ENCODE results near the gene TMBIM1. TPM values are rescaled to one million over a fixed set of nuclear protein-coding genes. Genes with fewer than 3 reads are reported as not detected.

Gene TMBIM1
- total RNA-seq, 1 experiment from 2014 or later: 70.5 TPM

DNA sequence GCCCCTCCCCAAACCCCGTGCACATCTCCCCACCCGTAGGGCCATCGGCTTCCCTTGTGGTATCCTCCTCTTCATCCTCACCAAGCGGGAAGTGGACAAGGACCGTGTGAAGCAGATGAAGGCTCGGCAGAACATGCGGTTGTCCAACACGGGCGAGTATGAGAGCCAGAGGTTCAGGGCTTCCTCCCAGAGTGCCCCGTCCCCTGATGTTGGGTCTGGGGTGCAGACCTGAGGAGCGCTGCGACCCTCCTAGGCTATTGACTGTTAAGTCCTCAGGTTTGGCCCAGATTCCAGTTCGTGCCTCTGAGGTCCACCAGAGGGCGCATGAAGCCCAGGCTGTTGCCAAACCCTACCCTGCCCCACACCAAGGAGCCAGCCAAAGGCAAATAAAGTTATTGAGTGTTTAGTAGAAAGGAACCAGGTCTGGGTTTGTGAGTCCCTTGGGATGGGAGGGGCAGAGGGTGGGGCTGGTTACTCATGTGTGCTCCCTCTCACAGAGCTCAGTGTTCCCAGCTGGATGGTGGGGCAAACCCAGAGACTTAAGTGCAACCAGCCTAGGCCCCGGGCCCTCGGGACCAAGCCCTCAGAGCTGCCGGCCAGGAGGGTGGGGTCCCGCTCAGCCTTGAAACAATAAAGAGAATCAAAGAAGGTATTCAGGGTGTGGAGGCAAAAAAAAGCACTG is 19.6 kb downstream of the TMBIM1 start:
- DNase-seq (ENCODE audit: low spot score): peak; percentile 87

DNA sequence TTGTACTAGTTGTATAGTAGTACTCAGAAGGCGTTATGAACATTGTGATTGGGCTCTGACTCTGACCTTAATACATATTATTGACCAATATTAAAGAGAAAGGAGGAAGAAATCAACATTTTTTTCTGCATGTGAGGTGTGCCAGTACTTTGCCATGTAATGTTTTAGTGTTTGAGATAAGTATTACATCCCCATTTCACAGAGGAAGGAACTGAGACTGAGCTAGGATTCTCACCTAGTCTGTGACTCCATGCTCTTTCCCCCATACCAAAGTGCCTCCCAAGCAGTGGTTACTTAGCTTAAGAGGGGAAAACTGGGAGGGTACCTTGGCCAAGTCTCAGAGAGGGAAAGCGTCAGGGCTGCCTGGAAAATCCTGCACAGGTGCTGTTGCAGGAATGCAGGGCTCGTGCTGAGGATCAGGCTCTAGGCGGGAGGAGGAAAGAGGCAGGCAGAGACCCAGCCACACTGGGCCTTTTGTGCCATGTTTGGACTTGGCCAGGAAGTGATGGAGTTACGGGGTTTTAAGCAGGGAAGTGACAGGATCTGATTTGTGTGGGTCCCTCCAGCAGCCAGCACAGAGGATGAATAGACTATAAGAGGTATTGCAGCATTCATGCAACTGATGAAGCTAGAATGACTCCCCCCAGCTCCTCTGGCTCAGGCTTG is 20.3 kb downstream of the TMBIM1 start:
- no peak for DNase-seq (ENCODE audit: low spot score)

DNA sequence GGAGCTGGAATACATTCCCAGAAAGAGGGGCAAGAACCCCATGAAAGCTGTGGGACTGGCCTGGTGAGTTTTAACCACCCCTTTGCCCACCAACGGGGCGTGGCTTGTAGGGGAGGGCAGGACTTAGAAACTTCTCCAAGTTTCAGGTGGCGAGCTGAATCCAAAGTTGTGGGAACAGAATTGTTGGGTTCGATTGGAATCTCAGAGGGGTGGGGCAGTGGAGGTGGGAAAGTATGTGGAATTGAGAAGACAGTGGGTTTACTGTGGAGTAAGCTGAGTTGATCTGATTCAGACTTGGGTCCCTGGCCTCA is 20.9 kb downstream of the TMBIM1 start:
- DNase-seq (ENCODE audit: low spot score): no peak

DNA sequence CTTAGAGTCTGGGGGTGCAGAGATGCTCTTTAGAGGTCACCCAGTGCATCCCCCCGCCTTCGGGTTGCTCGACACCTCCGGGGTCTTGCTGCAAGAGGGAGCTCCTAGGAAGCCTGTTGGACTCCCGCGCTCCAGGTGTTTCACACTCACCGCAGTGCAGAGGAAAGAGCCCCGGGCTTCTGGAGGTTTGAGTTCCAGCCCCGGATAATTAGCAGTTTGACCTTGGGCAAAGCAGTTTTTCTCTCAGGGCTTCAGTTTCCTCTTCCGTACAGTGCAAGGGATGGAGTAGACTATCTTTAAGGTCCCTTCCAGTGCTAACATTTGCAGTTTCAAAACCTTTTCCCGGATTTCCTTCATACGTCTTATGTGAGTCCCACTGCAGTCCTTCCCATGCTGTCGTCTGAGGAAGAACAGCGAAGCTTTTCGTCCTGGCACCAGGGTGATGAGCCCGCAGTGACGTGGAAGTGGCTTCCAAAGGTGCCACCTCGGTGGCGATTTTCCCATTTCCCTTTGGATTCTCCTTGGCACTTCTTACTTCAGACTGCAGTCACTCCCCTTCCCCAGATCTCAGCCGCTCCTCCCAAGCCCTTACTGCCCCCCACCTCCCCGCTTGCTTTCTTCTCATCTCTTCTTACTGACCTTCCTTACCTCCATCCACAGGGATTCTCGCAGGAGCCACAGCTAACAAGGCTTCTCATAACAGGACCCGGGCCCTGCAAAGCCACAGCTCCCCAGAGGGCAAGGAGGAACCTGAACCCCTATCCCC is 21.4 kb downstream of the TMBIM1 start:
- no peak for DNase-seq (ENCODE audit: low spot score)

DNA sequence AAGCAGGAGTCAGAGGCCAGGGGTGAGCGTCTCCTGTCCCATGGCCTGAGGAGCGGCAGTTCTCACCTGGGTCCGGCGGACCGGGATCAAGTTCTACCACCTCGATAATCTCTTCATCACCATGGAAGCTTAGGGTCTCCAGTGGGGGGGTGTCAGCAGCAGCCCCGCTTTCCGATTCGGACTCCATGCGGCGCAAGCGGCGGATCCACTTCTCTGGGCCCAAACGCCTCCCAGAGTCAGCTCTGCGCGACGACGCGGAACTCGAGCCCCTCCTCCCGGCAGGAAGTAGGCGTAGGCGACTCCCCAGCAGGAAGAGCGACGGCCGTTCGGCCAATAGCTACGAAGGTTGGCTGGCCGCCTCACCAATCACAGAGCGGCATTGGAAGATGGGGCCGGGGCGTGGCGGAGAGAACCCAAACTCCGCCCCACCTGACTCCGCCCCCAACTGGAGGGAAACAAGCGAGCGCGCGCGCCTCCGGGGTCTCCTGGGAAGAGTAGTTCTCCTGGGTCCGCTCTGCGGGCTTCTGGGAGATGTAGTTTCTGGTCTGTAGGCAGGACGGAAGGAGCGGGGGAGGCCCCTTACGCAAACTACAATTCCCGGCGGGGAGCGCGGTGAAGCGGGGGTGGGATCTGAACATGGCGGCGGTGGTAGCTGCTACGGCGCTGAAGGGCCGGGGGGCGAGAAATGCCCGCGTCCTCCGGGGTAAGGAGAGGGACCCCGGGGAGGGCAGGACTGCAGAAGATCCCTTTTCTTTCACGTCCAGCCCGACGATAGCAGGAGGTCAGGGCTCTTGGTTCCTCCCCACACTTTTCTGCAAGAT is 22.2 kb downstream of the TMBIM1 start, which contains the start of the genes AAMP and PNKD:
Gene AAMP (minus strand): TSS at position 238 of the 821 bp plus-strand sequence. CDS start 51 bp downstream, at position 187.
Gene PNKD (plus strand): TSS at position 620 of the 821 bp plus-strand sequence. CDS start 17 bp downstream, at position 637.
- DNase-seq (ENCODE audit: low spot score): peak; percentile 97

DNA sequence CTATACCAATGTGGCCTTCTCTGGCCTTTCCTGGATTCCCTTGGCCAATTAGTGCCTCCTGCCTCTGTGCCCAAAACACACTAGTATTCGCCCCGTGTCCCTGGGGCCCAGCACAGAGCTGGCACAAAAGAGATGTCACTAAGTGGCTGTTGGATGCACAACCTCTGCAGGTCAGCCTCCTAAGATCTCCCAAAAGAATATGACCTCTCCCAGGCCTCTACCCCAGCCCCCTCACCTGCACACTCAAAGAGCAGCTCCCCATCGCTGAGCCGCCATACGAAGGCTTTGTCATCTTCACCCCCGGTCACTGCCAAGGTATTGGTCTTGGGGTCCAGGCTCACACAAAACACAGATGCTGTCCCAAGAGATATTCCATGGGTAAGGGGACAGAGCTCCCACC is 25.0 kb downstream of the TMBIM1 start:
- no peak for DNase-seq (ENCODE audit: low spot score)

DNA sequence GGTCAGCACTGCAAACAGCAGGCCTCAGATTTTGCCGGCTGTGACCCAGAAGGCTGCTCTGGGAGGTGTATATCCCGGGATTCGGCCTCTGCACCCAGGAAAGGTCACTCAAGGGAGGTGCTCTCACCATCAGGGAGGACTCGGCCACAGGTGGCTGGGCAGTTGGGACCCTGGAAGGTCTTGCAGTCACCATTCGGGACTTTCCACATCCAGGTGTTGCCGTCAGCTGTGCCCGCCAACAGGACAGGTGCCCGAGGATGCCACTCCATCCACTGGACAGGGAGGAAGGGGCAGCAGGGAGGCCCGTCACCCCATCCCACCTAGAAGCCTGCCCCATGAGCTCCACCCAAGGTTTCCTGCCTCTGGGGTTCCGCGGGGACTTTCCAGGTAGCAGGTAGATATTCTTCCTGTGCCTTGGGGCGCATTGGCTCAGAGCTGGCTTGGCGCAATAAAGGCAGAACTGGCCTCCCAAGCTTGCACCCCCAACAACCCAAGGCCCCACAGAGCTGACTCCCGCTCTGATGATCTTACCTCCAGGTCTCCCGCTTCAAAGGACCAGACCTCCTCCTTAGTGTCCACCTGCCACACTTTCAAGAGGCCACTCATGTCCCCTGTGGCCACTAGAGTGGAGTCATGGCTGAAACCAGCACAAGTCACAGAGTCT is 25.9 kb downstream of the TMBIM1 start:
- no peak for DNase-seq (ENCODE audit: low spot score)

DNA sequence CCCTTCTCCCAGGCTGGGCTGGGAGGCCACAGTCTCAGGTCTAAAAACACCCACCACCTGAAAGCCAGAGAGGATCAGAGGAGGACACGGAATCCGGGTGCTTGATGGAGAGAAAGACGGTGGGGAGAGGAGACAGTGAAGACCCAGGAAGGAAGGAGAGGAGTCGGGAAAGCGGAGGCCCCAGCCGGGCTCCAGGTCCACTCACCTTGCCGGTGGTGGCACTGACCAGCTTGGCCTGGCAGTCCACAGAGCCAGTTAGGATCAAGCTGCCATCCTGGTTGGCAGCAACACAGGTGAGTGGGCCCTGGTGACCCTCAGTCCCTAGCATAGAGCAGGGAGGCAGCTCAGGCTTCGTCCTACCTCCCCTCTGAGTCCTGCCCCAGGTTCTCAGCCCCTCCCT is 26.7 kb downstream of the TMBIM1 start:
- DNase-seq (ENCODE audit: low spot score): no peak

DNA sequence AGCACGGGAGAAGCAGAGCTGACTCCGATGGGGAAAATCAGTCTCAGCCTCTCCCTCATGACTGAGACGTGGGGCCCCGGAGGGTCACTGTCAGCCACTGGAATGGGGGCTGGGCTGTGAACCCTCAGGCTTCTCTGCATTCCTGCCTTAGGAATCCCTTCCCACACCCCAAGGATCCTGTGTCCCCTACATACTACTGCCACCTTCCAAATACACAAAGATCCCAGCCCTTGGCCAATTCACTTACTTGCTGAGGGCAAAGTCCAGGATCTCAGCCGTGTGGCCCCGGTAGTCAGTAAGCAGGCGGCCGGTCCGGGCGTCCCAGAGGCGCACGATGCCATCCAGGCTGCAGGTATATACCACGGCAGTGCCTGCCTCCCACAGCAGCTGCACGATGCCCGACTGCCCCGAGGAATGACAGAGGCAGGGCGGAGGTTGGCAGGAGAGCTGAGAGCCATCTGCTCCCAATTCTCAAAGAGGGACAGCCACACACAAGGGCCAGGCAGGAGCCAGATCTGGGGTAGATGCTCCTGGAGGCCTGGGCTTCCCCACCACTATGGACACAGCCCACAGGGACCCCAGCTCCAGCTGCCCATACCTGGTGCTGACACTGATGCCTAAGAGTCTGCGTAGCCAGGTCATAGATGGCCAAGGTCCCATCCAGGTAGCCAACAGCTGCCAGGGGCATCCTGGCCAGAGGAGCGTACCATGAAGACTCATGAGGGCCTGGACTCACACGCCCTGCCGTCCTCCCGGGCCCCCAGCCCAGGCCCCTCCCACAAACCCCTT is 27.3 kb downstream of the TMBIM1 start:
- no peak for DNase-seq (ENCODE audit: low spot score)

DNA sequence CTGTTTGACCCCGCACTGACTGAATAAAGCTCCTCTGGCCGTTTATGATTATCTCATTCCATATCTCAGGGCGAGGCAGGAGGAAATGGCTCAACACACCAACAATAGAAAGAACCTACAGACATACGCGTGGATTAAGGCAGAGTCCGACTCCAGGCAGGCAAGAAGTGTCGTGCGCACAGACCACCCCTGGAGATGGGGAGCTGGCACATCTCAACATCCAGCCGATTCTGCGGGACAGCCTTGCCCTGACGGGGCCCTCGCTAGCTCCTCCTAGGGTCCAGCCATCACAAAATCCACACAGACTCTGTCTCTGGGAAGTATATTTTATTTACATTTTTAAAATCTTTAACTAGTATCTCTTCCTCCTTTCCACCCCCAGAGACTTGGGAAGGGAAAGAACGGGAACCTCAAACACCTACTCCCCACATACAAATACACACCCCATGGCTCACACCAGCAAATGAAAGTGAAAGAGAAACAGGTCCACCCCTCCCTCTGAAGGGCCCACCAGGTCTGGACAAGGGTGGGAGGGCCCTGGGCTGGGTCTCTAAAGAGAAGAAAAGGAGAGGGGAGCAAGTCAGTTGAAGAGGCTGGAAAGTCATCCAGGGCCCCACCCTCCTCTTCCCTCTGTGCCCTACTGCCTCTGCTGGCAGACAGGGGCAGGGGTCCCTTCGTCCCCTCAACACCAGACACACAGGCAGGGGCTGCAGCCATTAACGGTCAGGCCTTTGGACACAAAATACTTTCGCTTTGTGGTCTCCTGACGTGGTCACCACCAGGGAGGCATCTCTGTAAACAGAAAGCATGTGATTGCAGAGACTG is 28.3 kb downstream of the TMBIM1 start:
- DNase-seq (ENCODE audit: low spot score): no peak

DNA sequence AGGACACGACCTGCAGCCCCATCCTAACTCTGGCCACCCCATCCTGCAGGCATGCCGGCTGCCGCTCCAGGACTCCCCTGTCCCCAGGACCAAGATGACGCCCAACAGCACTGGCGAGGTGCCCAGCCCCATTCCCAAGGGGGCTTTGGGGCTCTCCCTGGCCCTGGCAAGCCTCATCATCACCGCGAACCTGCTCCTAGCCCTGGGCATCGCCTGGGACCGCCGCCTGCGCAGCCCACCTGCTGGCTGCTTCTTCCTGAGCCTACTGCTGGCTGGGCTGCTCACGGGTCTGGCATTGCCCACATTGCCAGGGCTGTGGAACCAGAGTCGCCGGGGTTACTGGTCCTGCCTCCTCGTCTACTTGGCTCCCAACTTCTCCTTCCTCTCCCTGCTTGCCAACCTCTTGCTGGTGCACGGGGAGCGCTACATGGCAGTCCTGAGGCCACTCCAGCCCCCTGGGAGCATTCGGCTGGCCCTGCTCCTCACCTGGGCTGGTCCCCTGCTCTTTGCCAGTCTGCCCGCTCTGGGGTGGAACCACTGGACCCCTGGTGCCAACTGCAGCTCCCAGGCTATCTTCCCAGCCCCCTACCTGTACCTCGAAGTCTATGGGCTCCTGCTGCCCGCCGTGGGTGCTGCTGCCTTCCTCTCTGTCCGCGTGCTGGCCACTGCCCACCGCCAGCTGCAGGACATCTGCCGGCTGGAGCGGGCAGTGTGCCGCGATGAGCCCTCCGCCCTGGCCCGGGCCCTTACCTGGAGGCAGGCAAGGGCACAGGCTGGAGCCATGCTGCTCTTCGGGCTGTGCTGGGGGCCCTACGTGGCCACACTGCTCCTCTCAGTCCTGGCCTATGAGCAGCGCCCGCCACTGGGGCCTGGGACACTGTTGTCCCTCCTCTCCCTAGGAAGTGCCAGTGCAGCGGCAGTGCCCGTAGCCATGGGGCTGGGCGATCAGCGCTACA is 29.4 kb downstream of the TMBIM1 start:
- DNase-seq (ENCODE audit: low spot score): no peak

DNA sequence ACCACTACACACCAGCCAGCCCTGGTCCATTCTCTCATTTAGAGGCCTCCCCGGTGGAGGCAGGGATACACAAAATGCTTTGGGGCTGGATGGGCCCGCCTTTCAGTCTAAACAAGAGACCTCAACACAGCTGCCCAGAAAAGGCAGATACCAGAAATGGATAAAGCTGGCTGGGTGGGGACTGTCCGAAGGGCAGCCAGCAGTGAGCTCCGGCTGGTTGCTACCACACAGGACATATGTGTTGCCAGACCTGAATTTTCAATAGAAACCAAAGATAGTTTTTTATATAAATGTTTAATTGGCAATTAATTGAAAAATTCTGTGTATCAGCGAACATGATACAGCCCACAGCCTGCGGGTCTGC is 30.1 kb downstream of the TMBIM1 start:
- DNase-seq (ENCODE audit: low spot score): no peak

DNA sequence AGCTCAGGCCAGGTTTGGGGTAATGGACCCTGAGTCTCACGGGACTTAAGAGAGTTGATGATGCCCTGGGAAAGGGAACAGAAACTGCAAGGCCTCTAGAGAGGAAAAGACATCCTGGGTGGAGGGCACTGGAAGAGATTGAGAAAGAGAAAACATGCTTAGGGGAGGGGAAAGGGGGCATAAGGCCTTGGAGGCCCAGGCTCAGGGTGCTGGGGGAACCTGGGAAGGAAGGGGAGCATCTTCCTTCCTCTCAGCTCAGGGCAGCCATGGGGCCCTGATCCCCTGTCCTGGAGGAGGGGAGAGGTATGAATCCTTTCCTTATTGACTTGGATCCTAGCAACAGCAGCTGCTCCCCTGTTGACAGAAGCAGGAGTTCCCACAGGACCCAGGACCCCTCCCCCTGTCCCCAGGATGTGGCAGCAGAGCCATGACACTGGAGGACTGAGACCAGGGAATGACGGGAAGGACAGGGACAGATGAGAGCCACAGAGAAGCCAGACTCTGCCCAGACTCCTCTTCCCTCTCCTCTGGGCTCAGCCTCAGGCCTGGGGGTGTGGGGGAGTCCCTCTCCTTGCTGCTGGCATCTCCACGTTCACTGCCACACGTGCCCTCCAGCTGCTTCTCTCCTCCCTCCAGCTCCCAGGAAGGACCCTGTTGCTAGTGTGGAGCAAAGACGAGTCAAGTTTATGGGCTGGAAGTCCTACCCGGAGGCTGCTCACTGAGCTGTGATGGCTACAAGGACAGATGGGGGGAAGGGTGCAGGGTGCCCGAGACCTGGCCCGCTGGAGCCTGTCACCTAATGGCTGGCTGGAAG is 30.7 kb downstream of the TMBIM1 start:
- no peak for DNase-seq (ENCODE audit: low spot score)

DNA sequence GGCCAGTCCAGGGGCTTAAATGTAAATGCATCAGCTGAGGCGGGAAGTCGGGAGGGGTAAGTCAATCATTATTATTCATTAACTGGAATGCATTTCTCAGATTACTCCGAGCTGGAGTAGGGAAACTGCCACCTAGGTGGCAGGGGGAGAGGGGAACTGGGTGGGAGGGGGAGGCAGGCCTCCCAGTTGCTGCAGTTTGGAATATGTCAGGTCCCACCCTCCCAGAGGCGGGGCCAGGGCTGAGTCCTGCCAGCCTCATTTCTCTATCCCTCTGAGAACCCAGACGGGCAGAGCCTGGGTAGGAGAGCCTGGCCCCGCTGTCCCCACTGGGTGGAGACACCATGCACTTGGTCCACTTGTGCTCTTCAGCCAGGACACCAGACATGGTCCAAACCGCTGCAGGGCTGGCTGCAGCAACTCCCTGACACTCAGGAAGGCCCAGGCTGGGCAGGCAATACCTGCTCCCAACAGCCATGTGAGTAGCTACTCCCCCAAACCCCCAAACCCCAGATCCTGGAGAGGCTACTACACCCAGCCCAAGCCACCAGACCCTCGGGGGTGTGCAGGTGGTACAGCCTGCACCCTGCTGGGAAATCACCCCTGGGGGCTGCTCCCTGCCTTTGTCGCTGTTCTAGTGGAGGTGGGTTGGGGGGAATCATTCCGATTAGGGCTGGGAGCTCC is 31.4 kb downstream of the TMBIM1 start, which contains the start of gene GPBAR1:
Gene GPBAR1 (plus strand): TSS at position 274 of the 681 bp plus-strand sequence. CDS start 1,710 bp downstream, outside the sequence.
- DNase-seq (ENCODE audit: low spot score): no peak

DNA sequence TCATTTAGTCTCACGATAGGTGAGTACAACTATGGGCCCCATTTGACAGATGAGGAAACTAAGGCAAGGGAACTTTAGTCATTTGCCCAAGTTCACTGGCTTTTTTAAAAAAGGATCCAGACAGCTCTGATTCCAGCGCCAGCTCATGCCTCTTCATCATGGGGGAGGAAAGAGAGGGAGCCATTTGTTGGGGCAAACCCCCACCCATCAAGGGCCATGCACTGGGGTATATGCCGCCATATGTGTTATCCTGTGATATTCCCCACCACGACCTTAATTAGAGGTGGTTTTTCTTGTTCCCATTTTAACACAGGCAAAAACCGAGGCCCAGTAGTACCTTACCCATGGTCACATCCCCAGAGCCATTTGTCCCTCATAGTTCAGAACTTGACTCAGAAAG is 32.1 kb downstream of the TMBIM1 start:
- DNase-seq (ENCODE audit: low spot score): no peak

DNA sequence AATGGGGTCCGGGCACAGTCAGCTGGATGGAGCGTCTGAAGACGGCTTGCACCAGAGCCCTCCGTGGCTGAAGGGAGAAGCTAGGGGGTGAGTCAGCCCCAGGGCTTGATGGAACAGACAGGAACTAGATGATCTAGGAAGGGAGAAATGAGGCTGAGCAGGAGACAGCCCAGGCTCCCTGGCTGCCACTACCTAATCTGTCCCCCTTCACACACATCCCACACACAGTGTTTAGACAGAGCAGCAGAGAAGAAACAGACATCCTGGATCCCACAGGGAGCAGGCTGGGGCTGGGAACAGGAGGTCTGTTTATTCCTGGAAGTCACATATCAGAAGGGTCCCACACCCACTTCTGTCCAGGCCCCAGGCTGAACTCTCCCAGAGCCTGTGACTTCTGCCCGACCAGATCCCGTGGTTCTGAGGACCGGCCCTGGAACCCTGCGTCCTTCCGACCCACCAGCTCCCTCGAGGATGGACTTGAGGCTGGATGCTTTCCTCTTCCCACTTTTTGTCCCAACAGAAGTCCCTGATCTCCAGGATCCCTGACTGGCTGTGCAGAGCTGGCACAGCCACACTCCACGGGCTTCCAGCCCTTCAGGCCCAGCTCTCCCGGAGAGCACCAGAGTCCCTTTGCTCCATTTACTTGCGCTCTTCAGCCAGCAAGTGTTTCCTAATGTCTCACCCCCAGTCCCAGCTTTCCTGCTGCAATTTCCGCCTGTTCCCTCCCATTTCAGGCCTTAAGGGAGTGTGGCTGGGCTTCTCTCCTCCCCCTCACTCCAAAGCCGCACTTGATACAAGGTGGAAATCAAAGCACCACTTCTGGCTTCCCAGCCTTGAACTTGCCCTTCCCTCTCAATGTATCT is 33.0 kb downstream of the TMBIM1 start:
- no peak for DNase-seq (ENCODE audit: low spot score)
